HFF-Myc (cell line): ENCODE results near the gene PTPN22.

Source experiments
- DNase-seq: peaks from one replicate; pipeline ENCODE4 v3.0.0-alpha.2; 2011; ENCODE audit warnings: low read depth; ENCODE audit errors: extremely low read depth
- H3K4me3 ChIP-seq: replicated peaks from 2 replicates; pipeline ENCODE4 v1.5.1; 2011; ENCODE audit warnings: low read depth, mild to moderate bottlenecking, control low read depth, low read length
- CTCF ChIP-seq: IDR thresholded peaks from 2 replicates; pipeline ENCODE4 v1.5.1; 2012; ENCODE audit warnings: mild to moderate bottlenecking, low read depth, low read length, control low read depth; ENCODE audit errors: missing control alignments

Gene PTPN22

DNA sequence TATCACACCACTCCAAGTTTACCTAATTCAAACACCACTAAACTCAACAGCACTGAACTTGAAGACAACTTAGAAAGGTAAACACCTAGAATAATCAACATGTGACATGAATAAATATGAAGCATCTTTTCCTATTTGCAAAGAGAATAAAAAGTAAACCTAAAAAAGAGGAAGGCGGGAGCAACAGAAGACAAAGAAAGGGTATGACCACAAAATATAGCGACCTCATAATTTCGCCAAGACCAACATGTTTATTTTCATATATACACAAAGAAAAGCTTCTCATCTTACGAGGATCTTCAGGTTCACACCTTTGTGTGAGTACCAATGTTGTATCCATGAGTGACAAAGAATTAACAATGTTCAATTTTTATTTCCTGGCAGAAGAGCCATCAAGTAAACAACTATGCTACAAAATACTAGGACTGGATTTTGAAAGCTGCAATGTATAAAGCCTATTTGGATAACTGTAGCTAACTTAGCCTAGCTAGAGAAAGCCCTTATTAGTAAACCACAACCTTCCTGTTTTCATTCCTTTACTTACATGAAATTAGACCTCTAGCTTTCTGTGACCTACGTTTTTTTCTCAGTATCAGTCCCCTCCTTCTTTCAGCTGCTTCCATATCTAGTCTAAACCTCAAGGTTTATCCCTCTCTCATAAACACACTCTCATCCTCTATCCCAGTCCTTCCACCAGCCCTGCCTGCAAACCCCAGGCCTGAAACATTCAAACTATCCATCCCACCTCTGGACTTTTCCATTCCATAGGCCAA lies 91.0 kb downstream of the PTPN22 start:
- no peak overlapping the region for H3K4me3 ChIP-seq
- DNase-seq = no peak
- no peak for TF ChIP-seq CTCF

DNA sequence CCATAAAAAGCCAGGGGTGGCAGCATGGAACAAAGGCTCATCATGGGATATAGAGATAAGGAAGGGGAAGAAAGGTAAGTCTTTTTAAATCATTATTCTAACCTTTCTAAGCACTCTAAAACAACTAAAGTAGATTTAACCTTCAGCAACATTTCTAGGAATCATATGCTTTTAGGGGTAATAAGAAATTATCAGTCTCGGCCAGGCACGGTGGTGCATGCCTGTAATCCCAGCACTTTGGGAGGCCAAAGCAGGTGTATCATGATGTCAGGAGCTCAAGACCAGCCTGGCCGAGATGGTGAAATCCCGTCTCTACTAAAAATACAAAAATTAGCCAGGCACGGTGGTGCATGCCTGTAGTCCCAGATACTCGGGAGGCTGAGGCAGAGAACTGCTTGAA lies 92.0 kb downstream of the PTPN22 start:
- H3K4me3 ChIP-seq = no peak overlapping the region
- TF ChIP-seq CTCF = no peak
- DNase-seq = no peak

DNA sequence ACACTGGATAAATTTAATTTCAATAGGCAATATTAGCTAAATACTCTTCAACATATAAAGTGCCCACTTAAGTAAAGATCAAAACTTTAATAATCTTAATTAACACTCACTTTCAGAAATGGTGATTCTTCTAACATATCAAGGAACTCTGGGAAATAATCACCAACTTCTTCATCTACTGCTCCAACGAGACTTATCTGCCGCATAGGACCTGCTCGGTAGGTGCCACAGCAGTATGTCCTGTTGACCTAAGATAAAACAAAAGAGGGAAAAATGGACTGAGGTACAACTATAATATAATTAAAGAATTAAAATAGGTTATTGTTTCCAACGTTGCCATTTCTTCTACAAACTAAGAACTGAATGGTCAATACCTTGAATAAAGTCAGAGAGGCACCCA lies 94.0 kb downstream of the PTPN22 start:
- no peak overlapping the region for H3K4me3 ChIP-seq
- DNase-seq = no peak
- TF ChIP-seq CTCF = no peak

GRCh38 chr1:113770031-113770430 lies 101.5 kb downstream of the PTPN22 start:
- DNase-seq = no peak
- no peak for TF ChIP-seq CTCF
- no peak overlapping the region for H3K4me3 ChIP-seq

DNA sequence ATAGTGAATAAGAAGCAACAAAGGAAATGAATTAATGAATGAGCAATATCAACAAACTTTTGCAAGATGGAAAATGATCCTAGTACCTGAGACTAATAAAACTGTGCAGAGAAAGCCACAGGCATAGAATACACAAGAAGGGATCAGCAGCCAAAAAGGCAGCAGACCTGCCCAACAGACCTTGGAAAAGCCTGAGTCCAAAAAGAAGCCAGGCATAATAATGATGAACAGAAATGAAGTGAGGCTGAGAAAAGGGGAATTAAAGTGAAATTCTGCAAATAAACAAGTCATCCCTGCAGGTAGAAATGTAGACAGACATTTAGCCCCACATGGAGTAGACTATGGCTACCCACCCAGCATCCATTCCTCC lies 101.9 kb downstream of the PTPN22 start:
- no peak for TF ChIP-seq CTCF
- DNase-seq = no peak
- no peak overlapping the region for H3K4me3 ChIP-seq

DNA sequence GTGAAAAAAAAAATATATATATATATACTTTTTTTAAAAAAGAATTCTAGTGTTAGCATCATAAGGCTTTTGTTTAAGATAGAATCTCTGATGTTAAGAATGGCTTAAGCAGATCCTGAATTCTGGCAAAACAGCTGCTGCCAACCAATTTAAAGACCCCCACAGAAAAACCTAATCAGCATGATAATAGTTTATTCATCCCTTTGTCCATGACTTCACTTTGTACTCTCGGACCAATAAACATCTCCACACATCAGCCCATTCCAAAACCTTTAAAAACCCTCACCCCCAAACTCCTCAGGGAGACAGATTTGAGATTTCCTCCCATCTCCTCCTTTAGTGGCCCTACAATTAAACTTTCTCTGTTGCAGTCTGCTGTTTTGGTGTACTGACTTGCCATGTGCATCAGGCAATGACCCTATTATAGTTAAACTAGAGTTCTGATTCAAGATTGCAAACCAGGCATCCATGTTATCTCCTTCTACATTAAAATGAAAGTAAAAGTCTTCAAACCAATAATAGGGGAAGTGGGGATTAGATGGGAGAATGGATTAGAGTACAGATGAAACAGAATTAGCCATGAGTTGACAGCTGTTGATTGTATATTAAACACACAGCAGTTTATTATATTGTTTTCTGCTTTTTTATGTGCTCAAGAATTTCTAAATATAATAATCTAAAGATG lies 102.5 kb downstream of the PTPN22 start:
- DNase-seq = no peak
- TF ChIP-seq CTCF = no peak
- H3K4me3 ChIP-seq = no peak overlapping the region
